T-helper 2 cell (primary cell): Measurements from ENCODE around the gene SETD5.
"Not testable (repeated sequence)": the region's sequence is repeated elsewhere in the genome, so short reads cannot be mapped to it uniquely, and the experiment has no call there.

ENCODE experiments used
- DNase-seq, 5 experiments: peaks; one replicate each; pipeline versions ENCODE4 v3.0.0 to v3.0.0-alpha.2; 2012 to 2022

Gene SETD5

DNA sequence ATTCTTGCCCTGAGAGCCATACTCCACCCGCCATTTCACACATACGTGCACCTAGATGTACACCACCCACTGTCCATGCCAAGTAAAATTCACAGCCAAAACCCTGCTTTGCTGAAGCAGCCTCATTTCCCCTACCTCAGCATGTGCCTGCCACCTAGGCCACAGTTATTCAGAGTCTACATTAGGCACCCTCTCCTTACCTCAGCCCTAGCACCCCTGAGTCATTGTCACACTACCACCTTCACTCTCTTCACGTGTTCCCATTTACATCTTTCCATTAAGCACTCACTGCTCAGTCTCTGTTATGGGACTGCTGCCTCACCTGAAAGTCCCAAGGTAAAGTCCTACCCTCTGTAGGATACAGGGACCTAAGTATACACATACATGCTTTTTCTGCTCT is 70.0 kb downstream of the SETD5 start:
- DNase-seq, result peak in 1 of 5 experiments; percentile 7

DNA sequence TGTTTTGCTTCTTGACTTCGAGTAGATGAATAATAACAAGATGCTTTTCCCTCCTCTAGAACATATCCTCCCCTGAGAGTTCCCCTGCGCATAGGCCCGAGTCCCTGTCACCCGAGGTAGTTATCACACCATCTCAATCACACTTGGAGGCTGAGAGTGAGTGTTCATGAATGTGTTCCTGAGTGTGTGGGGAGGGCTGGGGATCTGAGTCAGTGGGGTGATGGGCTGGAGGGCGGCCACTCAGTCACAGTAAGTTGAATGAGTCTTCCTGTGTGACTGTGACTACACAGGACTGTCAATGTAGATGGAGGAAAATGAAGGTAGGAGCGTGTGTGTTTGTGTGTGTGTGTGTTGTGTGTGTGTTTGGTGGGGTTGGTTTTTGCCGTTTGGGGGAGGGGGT is 71.0 kb downstream of the SETD5 start:
- DNase-seq, result peak in 1 of 5 experiments; percentile 53

DNA sequence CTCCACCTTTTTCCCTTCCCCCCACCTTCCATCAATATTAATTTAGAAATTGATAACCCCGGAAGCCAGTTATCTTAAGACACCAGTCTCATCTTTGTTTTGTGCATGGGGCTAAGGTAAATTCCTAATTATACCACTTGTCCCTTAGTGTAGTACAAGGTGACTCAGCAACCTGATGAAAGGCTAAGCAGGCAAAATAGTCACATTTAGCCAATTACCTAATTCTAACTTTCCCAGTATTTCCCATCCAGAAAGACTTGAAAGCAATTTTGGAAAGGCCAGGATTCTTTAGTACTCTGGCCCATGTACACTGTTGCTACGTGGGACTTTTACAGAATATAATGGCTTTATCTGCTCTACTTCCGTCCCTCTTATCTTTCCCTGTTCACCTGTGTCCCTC is 72.6 kb downstream of the SETD5 start:
- no peak for DNase-seq

DNA sequence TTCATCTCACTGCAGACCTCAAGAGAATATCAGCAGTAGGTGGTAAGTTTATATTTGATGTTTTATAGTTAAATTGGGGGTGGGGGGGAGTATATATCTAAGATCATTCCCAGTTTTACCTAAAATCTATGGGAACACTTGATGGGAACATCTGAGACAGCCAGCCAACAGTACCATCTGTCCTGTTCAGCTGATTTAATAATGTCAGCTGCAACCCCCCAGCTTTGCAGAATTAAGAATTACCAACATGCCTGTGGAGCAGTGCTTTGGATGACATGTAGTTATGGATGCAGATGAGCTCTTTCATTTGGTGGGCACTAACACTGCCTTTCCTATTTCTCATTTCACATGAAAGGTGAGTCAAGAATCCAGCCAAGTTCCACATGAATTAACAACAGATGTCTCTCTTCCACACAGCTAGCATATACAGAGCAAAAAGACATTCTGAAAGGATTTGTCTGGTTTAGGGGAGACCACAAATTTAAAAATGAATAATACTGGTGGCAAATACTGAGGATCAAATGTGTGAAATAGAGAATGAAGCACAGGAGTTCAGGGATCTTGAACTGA is 76.2 kb downstream of the SETD5 start:
- no peak for DNase-seq

DNA sequence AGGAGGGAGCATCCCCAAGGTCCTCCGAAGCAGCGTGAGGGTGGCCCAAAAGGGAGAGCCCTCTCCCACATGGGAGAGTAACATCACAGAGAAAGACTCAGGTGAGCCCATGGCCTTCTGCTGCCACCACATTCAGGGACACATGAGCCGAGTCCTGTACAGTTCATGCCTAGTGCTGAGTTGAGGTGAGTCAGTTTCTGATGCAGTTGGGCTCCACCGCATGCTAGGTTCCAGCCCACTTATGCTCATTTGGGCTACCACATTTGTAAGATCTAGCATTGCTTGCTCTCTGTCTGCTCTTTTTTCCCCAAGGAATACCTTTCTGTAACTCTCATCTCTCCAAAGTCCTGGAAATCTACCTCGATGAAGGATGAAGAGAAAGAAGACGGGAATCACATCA is 77.1 kb downstream of the SETD5 start:
- DNase-seq, result no peak

DNA sequence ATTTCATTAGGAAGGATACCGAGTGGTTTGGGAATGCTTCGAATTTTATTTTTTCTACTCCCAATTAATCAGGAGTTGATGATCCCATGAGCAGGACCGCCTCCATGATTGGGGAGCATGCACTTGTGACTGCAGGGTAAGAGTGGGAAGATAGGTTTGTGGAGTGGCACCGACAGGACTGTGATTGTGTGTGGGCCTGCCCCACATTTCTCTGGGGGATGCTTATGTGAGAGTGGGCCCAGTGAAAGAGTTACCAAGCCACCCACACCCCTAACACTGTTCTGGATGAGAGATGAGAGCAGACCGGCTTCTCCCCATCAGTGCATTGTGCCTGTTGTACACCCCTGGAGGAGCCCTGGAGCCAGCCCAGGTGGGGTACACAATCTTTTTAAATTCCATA is 79.5 kb downstream of the SETD5 start:
- no peak for DNase-seq

DNA sequence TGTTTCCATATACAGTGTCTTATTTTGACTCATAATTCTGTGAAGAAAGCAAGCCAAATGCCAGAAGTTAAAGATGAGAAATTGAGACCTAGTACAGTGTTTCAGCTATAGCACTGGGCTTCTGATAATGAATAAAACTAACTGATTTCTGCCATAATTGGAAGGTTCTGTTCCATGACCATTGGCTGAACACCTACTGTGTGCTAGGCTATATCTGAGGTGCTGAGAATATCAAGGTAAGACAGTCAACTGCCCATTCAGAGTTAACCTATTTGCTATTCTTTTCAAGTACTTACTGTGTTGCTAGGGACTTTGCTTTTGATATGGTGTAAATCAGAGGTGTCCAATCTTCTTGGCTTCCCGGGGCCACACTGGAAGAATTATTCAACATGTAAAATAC is 82.8 kb downstream of the SETD5 start:
- no peak for DNase-seq

DNA sequence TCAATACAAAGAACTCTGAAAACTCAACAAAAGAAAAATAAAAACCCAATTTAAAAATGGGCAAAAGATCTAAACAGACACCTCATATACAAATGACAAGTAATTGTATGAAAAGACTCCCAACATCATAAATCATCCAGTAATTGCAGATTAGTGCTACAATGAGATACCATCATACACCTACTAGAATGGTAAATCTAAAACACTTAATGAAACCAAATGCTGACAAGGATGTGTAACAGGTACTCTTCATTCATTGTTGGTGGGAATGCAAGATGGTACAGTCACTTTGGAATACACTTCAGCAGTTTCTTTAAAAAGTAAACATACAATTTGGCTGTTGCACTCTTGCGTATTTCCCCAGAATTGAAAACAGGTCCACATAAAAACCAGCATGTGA is 87.8 kb downstream of the SETD5 start:
- no peak for DNase-seq

DNA sequence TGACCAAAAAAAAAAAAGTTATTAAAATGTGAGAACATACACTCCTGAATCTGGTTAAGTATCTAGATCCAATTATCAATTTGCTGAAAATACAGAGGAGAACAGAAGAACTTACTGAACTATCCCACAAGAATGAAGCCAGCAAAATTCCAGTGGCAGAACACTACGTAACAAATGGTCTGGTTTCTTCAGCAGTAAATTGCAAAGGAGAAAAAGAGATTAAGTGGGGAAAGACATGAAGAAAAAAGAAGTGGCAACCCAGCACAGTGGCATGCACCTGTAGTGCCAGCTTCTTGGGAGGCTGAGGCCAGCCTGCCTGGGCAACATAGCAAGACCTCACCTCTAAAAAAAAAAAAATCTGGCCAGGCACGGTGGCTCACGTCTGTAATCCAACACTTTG is 94.1 kb downstream of the SETD5 start:
- DNase-seq, result no peak

DNA sequence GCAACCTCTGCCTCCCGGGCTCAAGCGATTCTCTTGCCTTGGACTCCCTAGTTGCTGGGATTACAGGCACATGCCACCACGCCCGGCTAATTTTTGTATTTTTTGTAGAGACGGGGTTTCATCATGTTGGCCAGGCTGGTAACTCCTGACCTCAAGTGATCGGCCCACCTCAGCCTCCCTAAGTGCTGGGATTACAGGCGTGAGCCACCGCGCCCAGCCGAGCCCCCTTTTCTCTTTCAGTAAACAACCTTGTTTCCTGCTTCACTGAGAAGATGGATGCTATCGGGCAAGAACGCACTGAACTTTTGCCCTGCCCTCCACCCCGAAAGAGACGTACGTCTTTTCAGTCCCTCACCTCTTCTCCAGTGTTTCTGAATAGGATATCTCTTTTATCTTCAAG is 96.6 kb downstream of the SETD5 start:
- not testable (repeated sequence) for DNase-seq

DNA sequence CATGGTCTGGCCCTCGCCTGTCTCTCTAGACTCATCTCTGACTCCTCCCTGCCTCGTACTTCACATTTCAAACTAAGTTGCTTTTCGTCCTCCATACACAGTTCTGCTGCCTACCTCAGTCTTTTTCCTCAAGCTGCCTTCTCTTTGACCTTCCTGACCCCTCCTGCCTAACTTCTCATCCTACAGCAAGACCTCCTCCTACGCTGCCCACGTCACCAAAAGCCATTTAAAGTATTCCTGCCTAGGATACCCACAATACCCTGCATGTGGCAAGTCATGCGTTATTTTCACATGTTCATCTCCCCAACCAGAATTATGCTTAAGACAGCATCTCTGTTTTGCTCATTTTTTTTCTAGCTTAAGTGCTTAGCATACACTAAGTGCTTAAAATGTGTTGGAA is 99.5 kb downstream of the SETD5 start:
- DNase-seq, result no peak

DNA sequence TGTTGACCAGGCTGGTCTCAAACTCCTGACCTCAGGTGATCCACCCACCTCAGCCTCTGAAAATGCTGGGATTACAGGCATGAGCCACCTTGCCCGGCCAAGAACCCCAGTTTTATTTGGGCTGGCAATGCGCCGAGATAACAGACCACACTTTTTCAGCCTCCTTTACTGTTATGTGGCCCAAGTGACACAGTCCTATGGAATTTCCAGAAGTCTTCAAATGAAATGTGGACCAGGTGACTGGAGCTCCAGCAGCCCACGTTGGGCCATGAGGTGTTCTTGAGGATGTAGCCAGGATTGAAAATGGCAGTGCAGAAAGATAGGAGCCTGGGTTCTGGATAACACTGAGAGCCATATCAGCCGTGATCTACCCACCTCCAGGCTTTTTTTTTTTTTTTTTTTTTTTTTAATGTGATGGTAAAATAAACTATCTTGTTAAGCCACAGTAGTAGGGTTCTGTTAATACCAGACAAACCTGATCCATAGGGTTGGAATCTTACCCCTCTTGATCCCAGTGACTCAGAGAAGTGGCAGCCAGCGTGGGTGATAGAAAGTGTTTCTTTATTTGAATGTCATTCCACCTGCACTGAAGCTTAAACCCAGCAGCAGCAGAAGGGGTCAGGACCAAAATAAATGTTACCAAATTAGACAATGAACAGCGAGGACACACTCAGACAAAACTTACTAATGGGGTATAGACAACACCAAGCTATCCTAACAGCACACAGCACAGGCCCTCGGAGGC is 100.6 kb downstream of the SETD5 start:
- no peak for DNase-seq

DNA sequence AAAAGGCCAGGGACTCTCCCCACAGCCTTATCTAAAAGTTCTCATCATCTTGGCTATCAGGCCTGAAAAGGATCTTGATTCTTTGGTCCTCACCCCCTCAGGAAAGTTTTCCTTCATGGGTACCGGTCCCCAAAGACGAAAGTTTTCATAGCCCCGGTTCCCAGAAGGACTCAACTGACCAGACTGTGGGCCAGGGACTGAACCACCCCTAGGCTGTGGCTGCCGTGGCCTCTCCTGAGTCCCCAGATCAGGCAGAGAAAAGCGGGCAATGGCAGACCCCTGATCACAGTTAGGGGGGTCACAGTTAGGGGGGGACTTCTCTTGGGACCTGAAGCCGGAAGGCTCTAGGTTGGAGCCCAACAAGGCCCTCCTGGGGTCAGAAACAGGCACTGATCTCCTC is 101.4 kb downstream of the SETD5 start:
- no peak for DNase-seq

DNA sequence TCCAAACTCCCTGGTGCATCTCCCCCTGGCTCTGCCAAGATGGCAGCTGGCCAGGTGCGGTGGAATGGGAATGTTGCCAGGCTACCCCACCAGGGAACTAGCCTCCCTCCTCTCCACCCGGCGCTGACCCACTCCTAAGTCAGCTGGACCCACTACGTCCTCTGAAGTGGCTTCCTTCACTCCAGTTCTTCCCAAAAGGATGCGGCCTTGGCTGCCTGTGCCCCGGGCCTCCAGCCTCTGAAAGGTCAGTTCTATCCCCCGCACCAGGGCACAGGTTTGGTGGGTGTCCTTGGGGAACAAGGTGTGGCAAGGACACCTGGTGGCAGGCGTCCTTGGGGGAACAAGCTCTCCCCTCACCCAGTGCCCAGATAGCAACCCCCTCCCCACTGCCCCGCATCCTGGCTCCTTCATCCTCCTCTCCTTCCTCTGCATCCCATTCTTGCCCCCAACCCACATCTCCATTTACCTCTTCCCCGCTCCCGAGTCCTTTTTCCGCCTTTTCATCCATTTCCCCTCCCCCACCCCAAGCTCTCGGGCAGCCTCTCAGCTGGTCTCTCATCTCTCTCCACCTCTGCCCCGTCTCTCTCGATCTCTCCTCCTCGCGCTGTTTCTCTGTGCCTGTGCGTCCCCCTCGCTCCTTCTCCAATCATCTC is 102.2 kb downstream of the SETD5 start:
- no peak for DNase-seq

DNA sequence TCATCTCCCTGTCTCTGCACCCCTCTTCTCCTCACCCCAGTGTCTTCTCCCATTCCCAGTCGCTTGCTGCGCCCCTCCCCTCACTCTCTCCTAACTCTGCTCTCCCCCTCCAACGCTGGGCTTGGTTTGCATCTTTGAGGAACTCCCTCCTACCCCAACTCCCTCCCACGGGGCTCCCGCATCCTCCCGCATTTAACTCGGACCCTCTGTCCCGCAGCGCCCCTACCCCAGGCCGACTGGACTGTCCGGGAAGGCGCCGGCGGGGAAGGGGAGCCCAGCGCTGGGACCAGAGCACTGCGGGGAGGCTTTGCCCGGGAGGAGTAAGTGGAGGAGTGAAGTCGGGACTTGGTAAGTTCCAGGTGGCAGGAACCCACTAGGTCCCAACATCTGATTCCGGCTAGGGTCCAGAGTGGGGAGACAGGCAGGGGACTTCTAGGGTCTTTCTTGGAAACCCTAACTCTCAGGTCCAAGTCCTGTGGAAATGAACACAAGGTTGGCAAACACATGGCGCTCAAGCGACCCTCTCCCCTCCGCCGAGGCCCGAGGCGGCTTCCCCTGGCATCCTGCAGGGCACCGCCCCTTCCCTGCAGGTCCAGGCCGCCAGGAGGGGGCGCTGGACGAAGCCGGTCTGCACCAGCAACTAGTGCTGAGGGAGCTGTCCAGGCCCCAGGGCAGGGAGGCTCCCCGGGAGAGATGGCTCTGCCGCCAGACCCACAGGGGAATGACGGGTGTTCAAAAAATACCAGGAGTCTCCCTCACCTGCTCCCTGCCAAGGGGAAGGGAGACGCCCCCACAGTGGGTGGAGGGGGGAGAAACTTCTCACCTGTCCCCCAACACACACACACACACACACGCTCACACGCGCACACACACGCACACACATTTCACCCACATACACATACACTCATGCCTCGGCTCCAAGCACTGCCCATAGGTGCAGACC is 103.0 kb downstream of the SETD5 start:
- peak; percentile 15 to 69 (median 56) for DNase-seq

DNA sequence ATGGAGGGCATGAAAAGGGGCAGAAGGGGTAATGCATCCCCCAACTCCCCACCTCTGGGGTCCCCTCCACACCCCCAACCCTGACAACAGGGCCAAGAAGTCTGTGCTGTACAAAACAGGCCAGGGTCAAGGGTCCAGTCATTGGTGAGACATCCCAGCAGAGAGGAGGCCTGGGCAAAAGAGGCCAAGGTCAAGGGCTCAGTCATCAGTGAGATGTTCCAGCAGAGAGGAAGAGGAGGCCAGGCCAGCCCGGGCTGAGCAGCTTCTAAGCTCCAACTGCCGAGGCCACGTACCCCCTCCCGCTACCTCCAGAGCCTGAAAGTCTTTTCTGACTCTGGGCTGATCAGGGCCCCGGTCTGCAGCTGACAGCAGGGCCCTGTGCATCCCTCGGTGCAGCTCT is 103.8 kb downstream of the SETD5 start:
- no peak for DNase-seq

DNA sequence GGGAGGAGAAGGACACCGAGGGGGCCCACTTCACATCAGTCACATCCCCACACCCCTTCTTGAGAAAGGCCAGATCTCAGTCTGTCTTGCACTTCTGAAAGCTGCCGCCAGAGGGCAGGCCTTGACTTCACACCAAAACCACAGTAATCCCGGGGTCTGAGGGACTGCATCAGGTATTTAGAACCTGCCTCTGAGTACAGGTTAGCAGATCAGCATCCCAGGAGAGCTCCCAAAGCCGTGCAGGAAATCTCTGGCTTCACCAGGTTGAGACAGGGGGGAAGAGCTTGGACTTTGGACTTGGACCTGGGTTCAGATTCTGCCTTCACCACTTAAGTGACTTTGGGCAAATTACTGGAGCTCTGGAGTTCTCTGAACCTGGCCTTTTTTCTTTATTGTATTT is 105.9 kb downstream of the SETD5 start:
- DNase-seq, result peak; percentile 26 to 71 (median 35)

DNA sequence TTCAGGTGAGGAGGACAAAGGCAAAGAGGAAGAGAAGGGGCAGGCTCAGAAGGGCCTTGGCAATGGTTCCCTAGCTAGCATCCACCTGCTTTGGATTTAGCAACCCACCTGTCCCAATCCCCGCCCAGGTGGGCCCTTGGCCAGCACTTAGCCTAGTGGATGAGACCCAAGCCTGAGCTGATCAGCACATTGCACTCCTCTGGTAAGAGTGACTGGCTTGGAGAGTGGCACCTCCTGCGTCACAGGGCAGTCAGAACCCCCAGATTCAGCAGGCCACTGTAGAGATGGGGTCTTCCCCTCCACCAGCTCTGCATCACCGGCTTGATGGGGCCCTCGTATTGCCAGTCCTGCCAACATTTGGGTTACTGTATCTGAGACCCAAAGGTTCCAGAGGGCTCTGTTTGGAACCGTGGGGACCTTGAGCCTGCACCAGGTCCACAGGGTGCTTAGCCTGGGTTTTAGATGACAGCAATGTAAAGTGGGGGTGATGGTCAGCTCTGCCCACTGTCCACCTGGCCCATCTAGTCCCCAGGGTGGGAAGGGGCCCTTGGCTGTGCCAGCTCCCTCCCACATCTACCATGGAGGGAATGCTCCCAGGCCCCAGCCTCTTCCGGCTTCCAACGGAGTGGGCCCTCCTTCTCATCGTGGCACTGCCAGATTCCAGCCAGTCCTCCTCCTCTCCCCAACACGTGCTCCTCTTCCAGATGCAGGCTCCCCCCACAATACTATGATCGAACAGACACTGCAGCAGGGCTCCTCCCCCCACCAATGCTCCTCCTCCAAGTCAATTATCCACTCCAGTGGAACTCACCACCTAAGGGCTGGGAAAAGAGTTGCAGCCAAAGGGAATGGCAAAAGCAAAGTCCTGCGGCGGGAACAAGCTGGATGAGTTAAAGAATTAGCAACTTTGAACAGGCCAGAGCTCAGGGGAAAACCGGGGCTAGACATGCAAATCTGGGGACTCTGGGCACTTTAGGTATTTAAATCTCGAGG is 110.5 kb downstream of the SETD5 start:
- no peak for DNase-seq

DNA sequence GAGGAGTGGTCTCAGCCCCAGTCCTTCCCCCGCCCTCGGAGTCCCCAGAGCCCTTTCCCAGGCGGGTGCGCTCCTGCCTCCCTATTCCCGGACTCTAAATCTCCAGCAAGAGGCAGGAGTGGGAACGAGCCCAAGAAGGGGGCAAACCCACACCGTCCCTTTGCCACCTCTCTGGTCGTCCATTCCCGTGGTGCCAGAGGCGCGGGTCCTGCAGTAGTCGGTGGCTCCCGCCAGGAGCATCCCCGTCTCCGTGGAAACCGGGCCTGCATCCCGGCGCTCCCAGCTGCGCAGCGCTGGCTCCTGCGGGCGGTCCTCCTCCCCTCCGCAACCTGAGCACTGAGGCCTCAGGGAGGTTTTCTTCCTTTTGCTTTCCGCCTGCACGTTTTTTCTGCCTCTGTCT is 111.4 kb downstream of the SETD5 start:
- no peak for DNase-seq

DNA sequence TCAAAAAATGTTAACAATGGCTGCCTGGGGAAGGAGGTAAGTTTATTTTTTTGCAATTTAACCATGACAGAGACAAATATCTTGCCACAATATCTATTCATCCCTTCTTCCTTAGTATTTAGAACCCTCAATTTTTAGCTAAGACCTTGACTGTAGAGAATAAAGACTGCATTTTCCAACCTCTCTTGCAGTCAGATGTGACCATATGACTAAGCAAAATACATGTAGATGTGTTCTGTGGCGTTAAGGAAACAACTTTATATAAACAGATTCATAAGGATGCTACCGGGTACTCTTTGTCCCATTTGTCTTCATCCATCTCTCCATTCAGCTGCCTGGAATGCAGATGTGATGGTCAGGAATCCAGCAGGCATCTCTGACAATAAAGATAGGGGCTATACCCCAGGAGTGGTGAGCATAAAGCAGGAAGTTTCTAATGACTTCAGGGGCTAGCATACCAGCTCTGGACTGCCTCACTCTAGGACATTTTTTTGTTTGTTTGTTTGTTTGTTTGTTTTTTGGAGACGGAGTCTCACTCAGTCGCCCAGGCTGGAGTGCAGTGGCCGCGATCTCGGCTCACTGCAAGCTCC is 115.1 kb downstream of the SETD5 start:
- DNase-seq, result no peak

DNA sequence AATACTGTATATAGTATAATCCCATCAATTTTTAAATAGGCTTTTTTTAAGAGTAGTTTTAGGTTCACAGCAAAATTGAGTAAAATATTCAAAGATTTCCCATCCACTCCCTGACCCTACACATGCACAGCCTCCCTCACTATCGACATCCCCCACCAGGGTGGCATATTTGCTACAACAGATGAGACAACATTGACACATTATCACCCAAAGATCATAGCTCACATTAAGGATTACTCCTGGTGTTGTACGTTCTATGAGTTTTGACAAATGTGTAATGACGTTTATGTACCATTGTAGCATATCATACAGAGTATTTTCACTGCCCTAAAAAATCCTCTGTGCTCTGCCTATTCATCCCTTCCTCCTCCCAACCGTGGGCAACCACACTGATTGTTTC is 116.9 kb downstream of the SETD5 start:
- no peak for DNase-seq

DNA sequence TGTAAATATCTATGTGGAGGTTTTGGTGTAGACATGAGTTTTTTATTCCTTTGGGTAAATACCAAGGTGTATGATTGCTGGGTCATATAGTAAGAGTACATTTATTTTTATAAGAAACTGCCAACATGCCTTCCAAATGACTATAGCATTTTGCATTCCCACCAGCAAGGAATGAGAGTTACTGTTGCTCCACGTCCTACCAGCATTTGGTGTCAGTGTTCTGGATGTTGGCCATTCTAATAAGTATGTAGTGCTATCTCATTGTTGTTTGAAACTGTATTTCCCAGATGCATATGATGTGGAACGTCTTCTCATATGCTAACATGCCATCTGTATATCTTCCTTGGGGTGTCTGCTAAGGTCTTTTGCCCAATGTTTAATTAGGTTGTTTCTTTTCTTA is 117.5 kb downstream of the SETD5 start:
- no peak for DNase-seq
